NCI-H2171 treated with DMSO at 0.1 percent for 48 hours (cell line): ENCODE measurements around the gene ELN.

Experiments used
- DNase-seq: peaks from one replicate; lab custom pipeline; 2025; lab: John Stamatoyannopoulos, UW

Gene ELN

DNA sequence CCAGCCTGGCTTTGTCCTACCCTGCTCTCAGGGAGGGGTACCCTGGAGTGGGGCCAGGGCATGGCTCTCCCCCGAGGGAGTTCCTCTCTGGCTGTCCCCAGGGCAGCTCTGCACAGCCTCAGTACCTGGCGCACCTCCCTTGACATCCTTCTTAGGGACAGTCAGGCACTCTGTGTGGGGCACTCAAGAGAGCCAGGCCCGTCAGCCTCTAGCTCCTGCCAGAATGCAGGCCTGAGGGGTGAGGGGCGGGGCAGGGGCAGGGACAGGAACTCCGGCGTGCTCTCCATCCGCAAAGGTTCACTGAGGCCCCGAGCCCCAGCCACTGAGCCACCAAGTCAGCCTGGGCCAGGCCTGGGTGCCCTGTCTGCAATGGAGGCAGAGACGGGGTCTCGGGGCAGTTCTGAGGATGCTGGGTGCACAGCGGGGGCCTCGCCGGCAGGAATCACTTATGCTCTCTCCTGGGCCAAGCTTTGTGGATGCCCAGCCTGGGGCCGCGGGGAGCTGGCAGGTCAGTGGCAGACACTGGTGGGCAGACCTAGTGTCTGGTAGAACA is 65.8 kb downstream of the ELN start:
- DNase-seq: no peak

DNA sequence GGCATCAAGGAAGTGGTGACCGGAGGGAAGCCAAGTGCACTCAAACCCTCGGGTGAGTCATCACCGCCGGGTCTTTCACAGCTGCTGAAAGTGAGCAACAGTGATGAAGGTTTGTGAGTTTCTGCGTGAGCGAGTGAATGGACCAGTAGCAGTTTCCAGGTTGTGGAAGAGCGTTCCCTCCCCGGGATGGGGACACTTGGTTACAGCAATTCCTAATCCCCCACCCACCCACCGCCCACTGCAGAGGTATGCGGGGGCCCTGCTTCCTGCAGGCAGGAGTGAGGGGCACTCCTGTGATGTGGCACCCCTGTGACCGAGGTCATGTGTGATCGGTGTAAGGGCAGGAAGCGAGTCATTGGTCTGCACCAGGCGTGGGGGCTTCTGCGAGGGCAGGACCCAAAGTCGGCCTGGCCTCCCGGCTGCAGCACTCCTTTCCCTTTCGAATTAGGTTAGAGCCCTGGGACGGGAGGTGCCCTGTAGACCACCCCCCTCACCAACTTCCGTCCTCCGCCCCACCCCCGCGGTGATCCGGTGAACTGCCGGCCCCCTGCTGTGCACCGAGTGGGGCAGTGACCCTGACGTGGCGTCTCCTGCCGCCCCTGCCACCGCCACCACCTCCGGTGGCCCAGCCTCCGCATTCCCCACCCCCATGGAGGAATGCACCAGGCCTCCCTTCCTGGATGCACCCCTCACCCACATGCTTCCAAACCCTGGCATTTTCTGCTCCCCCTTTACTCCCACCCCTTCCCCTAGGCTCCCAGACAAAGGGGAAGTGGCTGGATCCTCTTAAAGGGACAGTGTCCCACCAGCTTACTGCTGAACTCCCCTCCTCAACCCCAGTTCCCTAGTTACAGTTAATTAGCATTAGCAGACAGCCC is 66.5 kb downstream of the ELN start:
- DNase-seq: no peak

GRCh38 chr7:74095135-74095534 is 67.2 kb downstream of the ELN start:
- no peak for DNase-seq

DNA sequence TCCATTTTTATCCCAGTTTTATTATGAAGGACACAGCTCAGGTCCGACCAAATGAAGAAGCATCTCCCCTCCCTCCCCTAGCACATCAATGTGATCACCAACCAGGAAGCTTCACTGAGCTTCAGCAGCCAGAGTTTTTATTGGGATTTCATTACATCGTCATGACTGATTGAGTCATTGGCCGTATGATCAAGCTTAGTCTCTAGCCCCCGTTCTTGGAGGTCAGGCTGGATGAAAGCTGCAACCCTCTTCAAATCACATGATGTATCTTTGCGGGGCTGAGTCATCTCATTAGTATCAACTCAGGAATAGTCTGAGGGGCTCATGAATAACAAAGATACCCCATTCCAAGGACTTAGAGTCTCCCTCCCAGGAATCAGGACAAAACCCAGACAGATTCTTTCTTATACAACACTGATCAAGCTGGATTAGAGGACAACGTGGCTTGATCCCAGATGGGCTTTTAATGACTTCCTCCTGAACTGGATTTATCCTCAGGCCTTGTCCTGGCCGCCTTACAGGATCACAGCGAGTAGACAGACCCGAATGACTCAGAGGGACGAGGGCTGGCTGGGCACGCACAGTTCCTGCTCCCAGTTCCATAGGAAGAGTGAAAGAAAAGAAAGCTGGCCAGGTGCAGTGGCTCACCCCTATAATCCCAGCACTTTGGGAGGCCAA is 70.1 kb downstream of the ELN start:
- no peak for DNase-seq

DNA sequence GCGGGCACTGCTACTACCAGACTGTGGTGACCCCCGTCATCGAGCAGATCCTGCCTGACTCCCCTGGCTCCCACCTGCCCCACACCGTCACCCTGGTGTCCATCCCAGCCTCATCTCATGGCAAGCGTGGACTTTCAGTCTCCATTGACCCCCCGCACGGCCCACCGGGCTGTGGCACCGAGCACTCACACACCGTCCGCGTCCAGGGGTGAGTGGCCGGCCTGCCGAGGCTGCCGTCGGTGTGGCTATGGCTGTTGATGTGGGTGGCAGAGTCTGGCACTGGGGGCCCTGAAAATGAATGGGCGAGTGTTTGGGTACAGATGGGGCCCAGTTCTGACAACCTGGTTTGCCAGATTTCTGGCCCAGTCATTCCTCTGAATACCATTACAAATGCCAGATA is 71.1 kb downstream of the ELN start:
- no peak for DNase-seq

- peak; percentile 6 for DNase-seq
These were observed 73.2 kb downstream of the ELN start for GRCh38 chr7:74101061-74101681.

GRCh38 chr7:74103219-74103772 is 75.3 kb downstream of the ELN start:
- no peak for DNase-seq

- DNase-seq: no peak
These were observed 76.7 kb downstream of the ELN start for GRCh38 chr7:74104702-74105101.

- no peak for DNase-seq
These were observed 78.0 kb downstream of the ELN start for GRCh38 chr7:74105992-74106391.

GRCh38 chr7:74106846-74107245 is 78.9 kb downstream of the ELN start:
- no peak for DNase-seq

DNA sequence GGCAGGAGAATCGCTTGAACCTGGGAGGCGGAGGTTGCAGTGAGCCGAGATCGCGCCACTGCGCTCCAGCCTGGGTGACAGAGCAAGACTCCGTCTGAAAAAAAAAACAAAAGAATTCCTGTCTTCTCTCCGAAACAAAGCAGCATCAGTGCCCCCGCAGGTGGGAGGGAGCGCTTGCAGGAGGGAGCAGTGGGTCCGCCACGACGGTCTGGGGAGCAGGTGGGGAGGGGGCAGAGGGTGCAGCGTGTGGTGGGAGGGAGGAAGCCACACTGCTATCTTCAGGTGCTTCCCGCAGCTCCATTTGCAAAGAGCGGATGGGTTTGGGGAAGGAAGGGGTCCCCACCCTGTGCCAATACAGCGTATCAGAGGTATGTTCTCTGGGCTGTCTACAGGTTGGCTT is 87.4 kb downstream of the ELN start:
- no peak for DNase-seq

DNA sequence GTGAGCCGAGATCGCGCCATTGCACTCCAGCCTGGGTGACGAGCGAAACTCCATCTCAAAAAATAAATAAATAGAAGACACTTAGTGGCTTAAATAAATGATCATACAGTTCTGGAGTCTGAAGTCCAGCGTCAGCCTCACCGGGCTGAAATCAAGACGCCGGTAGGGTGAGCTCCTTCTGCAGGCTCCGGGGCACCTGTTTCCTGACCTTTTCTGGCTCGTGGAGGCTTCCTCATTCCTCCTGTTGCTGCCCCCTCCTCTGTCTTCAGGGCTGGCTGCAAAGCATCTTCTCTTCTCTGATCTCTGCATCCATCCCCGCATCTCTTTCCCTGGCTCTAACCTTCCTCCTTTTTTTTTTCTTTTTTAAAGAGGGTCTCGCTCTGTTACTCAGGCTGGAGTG is 88.4 kb downstream of the ELN start:
- no peak for DNase-seq
